WI38 (cell line): ENCODE data around the gene GUK1.
A peak's percentile ranks its signal among the peaks of the same experiment; 100 is the strongest.

ENCODE experiments used
- H3K4me3 ChIP-seq: 2 replicates; pipeline ENCODE4 v1.5.1; 2011; ENCODE audit warnings: low read depth, mild to moderate bottlenecking, control low read depth, low read length
- CTCF ChIP-seq: IDR thresholded peaks from 2 replicates; pipeline ENCODE4 v1.5.1; 2012; ENCODE audit warnings: low read depth, mild to moderate bottlenecking, control low read depth, low read length

The GUK1 gene

GRCh38 chr1:228161866-228162265 is 21.8 kb downstream of the GUK1 start:
- H3K4me3 ChIP-seq, result no peak overlapping the region
- TF ChIP-seq CTCF, result no peak

- no peak for TF ChIP-seq CTCF
- no peak overlapping the region for H3K4me3 ChIP-seq
These were observed 22.4 kb downstream of the GUK1 start for GRCh38 chr1:228162286-228163006.

- no peak overlapping the region for H3K4me3 ChIP-seq
- TF ChIP-seq CTCF, result no peak
These were observed 23.1 kb downstream of the GUK1 start for GRCh38 chr1:228163007-228163753.

GRCh38 chr1:228163776-228164519 is 23.9 kb downstream of the GUK1 start:
- H3K4me3 ChIP-seq, result no peak overlapping the region
- TF ChIP-seq CTCF, result no peak

GRCh38 chr1:228164561-228165371 is 24.7 kb downstream of the GUK1 start:
- peak overlapping the region; percentile 63 for H3K4me3 ChIP-seq
- TF ChIP-seq CTCF, result no peak

- H3K4me3 ChIP-seq, result peak within 1 kb of the TSS; percentile 72
These were observed 25.5 kb downstream of the GUK1 start, which contains the start of gene IBA57 for GRCh38 chr1:228165372-228166169. IBA57 (plus strand) TSS chr1:228165804; CDS start chr1:228165817, 13 bp downstream.

More at GRCh38 chr1:228165372-228166169, 25.5 kb downstream of the GUK1 start, which contains the start of gene IBA57:
- TF ChIP-seq CTCF, result peak; percentile 59
